Endothelial cell of umbilical vein (primary cell): ENCODE measurements around the gene ADGRD1. TPM values are rescaled to one million over a fixed set of nuclear protein-coding genes. Genes with fewer than 3 reads are reported as not detected.

ENCODE experiments used
- BruUV-seq: library from RNA; stranded (reverse); fragments of 400-500 nt; replicated peaks from 2 replicates; lab custom pipeline; 2021; lab: Mats Ljungman, UMichigan
- CTCF ChIA-PET: fragments of 300-600, 350-600 bp; sonication (Branson Sonifier 250); formaldehyde crosslinking; loops from one replicate; lab custom pipeline; 2021; ENCODE audit warnings: antibody characterized with exemption, inconsistent platforms; lab: Charles Lee
- POLR2A ChIA-PET: fragments of 300-600, 350-600 bp; sonication (Branson Sonifier 250); formaldehyde crosslinking; loops from one replicate; lab custom pipeline; 2021; ENCODE audit warnings: antibody characterized with exemption, inconsistent platforms; lab: Charles Lee
- DNase-seq: peaks from one replicate; pipeline ENCODE4 v3.0.0-alpha.2; 2011; ENCODE audit warnings: low read depth, low spot score
- FAIRE-seq: peaks from 2 replicates; lab custom pipeline; 2011; peaks lifted over from hg19 to GRCh38; lab: Jason Lieb, UNC
- H2AFZ ChIP-seq: 2 replicates; pipeline ENCODE4 v1.6.0; 2012; ENCODE audit warnings: low read depth, low read length, control low read depth, inconsistent platforms
- H3K27ac ChIP-seq: 2 replicates; pipeline ENCODE4 v1.5.1; 2011; ENCODE audit warnings: low read depth, mild to moderate bottlenecking, control low read depth, low read length, moderate library complexity; ENCODE audit not compliant: insufficient read depth
- H3K27me3 ChIP-seq, 2 experiments: 2 replicates each; pipeline versions ENCODE4 v1.6.0 to v1.6.1; 2011; ENCODE audit warnings: low read length in 2 of 2, mixed read lengths in 1 of 2; ENCODE audit not compliant: control insufficient read depth in 2 of 2, insufficient read depth in 2 of 2
- H3K36me3 ChIP-seq, 2 experiments: 2 replicates in 1 of 2; 3 replicates in 1 of 2; pipeline ENCODE4 v1.5.1; 2011; ENCODE audit warnings: low read length in 2 of 2, mild to moderate bottlenecking in 1 of 2, moderate library complexity in 1 of 2; ENCODE audit not compliant: control insufficient read depth in 2 of 2, insufficient read depth in 2 of 2; ENCODE audit errors: extremely low read depth in 1 of 2
- H3K4me1 ChIP-seq: 3 replicates; pipeline ENCODE4 v1.5.1; 2011; ENCODE audit warnings: mild to moderate bottlenecking, low read length; ENCODE audit not compliant: control insufficient read depth, insufficient read depth; ENCODE audit errors: extremely low read depth
- H3K4me2 ChIP-seq: 2 replicates; pipeline ENCODE4 v1.6.1; 2011; ENCODE audit warnings: low read length, control low read depth, mixed read lengths; ENCODE audit not compliant: insufficient read depth
- H3K4me3 ChIP-seq, 3 experiments: fragments of 200-600 bp in 1 of 3; sonication (generic), shearing (Covaris generic) in 1 of 3; replicated peaks in 1 of 3; 2 replicates each; pipeline ENCODE4 v1.5.1; 2011 to 2016; ENCODE audit warnings: control low read depth in 3 of 3, low read length in 3 of 3, mild to moderate bottlenecking in 2 of 3, inconsistent platforms in 1 of 3, low read depth in 1 of 3, moderate library complexity in 1 of 3; ENCODE audit not compliant: insufficient read depth in 1 of 3
- H3K79me2 ChIP-seq: 2 replicates; pipeline ENCODE4 v1.6.0; 2012; ENCODE audit warnings: low read length, inconsistent platforms; ENCODE audit not compliant: control insufficient read depth, insufficient read depth
- H3K9ac ChIP-seq: replicated peaks from 2 replicates; pipeline ENCODE3; 2011; ENCODE audit warnings: low read length, control low read depth; ENCODE audit not compliant: insufficient read depth; ENCODE audit errors: extremely low read depth
- H3K9me1 ChIP-seq: replicated peaks from 3 replicates; pipeline ENCODE4 v1.6.0; 2011; ENCODE audit warnings: mild to moderate bottlenecking, low read length; ENCODE audit not compliant: control insufficient read depth, insufficient read depth; ENCODE audit errors: extremely low read depth
- H3K9me3 ChIP-seq: replicated peaks from 2 replicates; pipeline ENCODE4 v1.5.1; 2012; ENCODE audit warnings: low read length, inconsistent platforms; ENCODE audit not compliant: control insufficient read depth, insufficient read depth
- H4K20me1 ChIP-seq: replicated peaks from 2 replicates; pipeline ENCODE3; 2011; ENCODE audit warnings: mild to moderate bottlenecking, low read length; ENCODE audit not compliant: control insufficient read depth, insufficient read depth; ENCODE audit errors: extremely low read depth
- EZH2 ChIP-seq: IDR thresholded peaks from 2 replicates; pipeline ENCODE4 v1.6.1; 2012; ENCODE audit warnings: borderline replicate concordance, low read depth, mild to moderate bottlenecking, moderate library complexity, low read length, inconsistent platforms; ENCODE audit not compliant: severe bottlenecking
- FOS ChIP-seq: IDR thresholded peaks from 2 replicates; pipeline ENCODE4 v1.6.1; 2011; ENCODE audit warnings: mild to moderate bottlenecking, low read length, moderate library complexity, borderline replicate concordance; ENCODE audit not compliant: insufficient read depth
- GATA2 ChIP-seq: IDR thresholded peaks from 2 replicates; pipeline ENCODE4 v1.7.0; 2011; ENCODE audit warnings: low read depth, mild to moderate bottlenecking, moderate library complexity, mixed read lengths, low read length; ENCODE audit not compliant: insufficient read length, insufficient read depth
- JUN ChIP-seq: IDR thresholded peaks from 2 replicates; pipeline ENCODE4 v1.6.1; 2011; ENCODE audit warnings: borderline replicate concordance, low read depth; ENCODE audit not compliant: insufficient read length, insufficient read depth
- MYC ChIP-seq: IDR thresholded peaks from one replicate; pipeline ENCODE4 v1.6.1; 2011; ENCODE audit warnings: mild to moderate bottlenecking, low read depth, low read length
- POLR2A ChIP-seq: IDR thresholded peaks from 2 replicates; pipeline ENCODE4 v1.6.1; 2012; ENCODE audit warnings: low read depth, mild to moderate bottlenecking, control low read depth, low read length
- POLR2AphosphoS5 ChIP-seq: IDR thresholded peaks from 2 replicates; pipeline ENCODE4 v1.6.1; 2012; ENCODE audit warnings: low read depth, mild to moderate bottlenecking, control low read depth, low read length, moderate library complexity; ENCODE audit not compliant: insufficient read depth
- dilution Hi-C: fragments of 300-500 bp; cut with MboI; formaldehyde crosslinking; loops from one replicate; pipeline ENCODE4 v1.15.0; 2019; ENCODE audit warnings: low sequenced_read_pairs; ENCODE audit not compliant: extremely low pct_ligation_motif_present
- intact Hi-C: fragments of 100-400 bp; cut with micrococcal nuclease; formaldehyde crosslinking; loops from one replicate; pipeline ENCODE4 v1.10.0; 2022
- polyA plus RNA-seq, 4 experiments: library from polyadenylated mRNA; depleted of rRNA in 3 of 4; stranded (reverse) in 3 of 4; unstranded in 1 of 4; fragments of >200 nt; gene quantifications; 2 replicates each; pipeline versions ENCODE4 v1.2.1 to v1.2.3, GENCODE V29; 2011 to 2012; ENCODE audit warnings: missing spikeins in 1 of 4
- total RNA-seq: library from RNA; stranded (reverse); gene quantifications from 2 replicates; pipeline ENCODE4 v1.2.3, GENCODE V29; 2021
- TF ChIP-seq, protein P1 (sequence below): IDR thresholded peaks from 2 replicates; pipeline ENCODE4 v1.6.1; 2011; ENCODE audit not compliant: insufficient read depth, insufficient read length

The ADGRD1 gene
- total and polyA plus RNA-seq, 2 donors (not counting 3 experiments of a cell fraction or from before 2014, with no cell fraction given) = 0.07 TPM; not detected in 1

DNA sequence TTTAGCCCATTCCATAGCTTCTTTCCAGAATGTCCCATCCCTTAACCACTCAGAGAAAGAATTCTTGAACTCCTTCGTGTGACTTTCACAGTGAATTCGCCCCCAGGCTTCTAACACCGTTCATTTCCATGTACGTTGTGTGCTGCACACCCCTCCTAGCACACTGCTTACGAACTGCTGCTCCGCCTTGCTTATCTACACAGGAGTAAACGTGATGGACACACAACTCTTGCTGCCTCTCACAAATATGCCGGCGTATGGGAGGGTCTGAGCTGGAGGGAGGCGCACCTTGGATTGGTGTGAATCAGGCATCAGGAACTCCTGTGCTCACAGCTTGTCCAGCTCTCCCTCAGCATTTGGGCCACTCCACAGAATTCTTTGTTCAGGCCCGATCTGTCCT lies 3.9 kb upstream of the ADGRD1 start:
- TF ChIP-seq MYC = no peak
- TF ChIP-seq JUN = no peak
- no peak for TF ChIP-seq FOS
- H3K4me3 ChIP-seq = no peak overlapping the region
- ChIA-PET POLR2A (no interaction called here), CTCF (no interaction called here)
- H3K27ac ChIP-seq = no peak overlapping the region
- no peaks in the 10 kb centered on the region for H3K9me1 ChIP-seq
- H3K27me3 ChIP-seq = no peaks in the 10 kb centered on the region
- H4K20me1 ChIP-seq = no peaks in the 10 kb centered on the region
- no peaks in the 10 kb centered on the region for H3K9me3 ChIP-seq
- dilution Hi-C loops = no loop called here
- intact Hi-C loops = no loop called here
- DNase-seq (no peak), FAIRE-seq (no peak)
- no peak overlapping the region for H3K4me2 ChIP-seq
- H3K79me2 ChIP-seq = no peaks in the 10 kb centered on the region
- no TSS peak for BruUV-seq
- H3K36me3 ChIP-seq = no peaks in the 10 kb centered on the region
- no peak overlapping the region for H3K9ac ChIP-seq
- H2AFZ ChIP-seq = no peak overlapping the region
- no peaks in the 10 kb centered on the region for H3K4me1 ChIP-seq

DNA sequence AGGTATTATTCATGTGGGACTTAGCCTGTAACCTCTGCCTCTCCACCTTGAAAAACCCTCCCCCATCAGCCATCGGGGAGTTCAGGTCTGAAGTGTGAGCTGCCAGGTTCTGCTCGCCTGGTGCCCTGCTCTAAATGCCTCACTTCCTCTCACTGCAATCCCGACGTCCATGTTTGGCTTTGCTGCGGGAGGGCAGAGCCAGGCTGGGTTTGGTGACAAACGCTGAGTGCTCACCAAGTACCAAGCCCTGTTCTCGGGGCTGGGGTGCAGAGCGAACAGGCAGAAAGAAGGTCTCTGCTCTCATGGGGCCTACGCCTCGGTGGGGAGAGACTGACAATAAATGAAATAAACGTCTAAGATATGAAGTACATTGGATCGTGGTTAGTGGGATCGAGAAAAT lies 2.1 kb upstream of the ADGRD1 start:
- Histone ChIP-seq H3K4me1 (no peaks in the 10 kb centered on the region), H3K4me2 (no peak overlapping the region), H3K4me3 (no peak overlapping the region), H3K9me1 (no peaks in the 10 kb centered on the region), H3K9ac (no peak overlapping the region), H2AFZ (no peak overlapping the region), H4K20me1 (no peaks in the 10 kb centered on the region), H3K9me3 (no peaks in the 10 kb centered on the region), H3K27ac (no peak overlapping the region), H3K27me3 (no peaks in the 10 kb centered on the region), H3K79me2 (no peaks in the 10 kb centered on the region), H3K36me3 (no peaks in the 10 kb centered on the region)
- ChIA-PET CTCF (no interaction called here), POLR2A (no interaction called here)
- no TSS peak for BruUV-seq
- TF ChIP-seq FOS = no peak
- TF ChIP-seq POLR2A = no peak
- TF ChIP-seq EZH2 = no peak
- TF ChIP-seq, protein P1, sequence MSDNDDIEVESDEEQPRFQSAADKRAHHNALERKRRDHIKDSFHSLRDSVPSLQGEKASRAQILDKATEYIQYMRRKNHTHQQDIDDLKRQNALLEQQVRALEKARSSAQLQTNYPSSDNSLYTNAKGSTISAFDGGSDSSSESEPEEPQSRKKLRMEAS = no peak
- TF ChIP-seq POLR2AphosphoS5 = no peak
- TF ChIP-seq GATA2 = no peak
- no peak for TF ChIP-seq MYC
- TF ChIP-seq JUN = no peak
- DNase-seq (no peak), FAIRE-seq (no peak)
- intact Hi-C loops = no loop called here
- dilution Hi-C loops = no loop called here
